Fibroblast of pulmonary artery (primary cell): ENCODE results near the gene CNPY2.

Experiments
- DNase-seq: peaks from one replicate; pipeline ENCODE4 v3.0.0-alpha.2; 2010; ENCODE audit warnings: low read depth
- H3K4me3 ChIP-seq: replicated peaks from 2 replicates; pipeline ENCODE4 v1.5.1; 2011; ENCODE audit warnings: low read depth, mild to moderate bottlenecking, control low read depth, low read length, moderate library complexity
- CTCF ChIP-seq: IDR thresholded peaks from 2 replicates; pipeline ENCODE4 v1.5.1; 2011; ENCODE audit warnings: mild to moderate bottlenecking, control low read depth, low read length, inconsistent platforms; ENCODE audit errors: missing control alignments

CNPY2 gene

DNA sequence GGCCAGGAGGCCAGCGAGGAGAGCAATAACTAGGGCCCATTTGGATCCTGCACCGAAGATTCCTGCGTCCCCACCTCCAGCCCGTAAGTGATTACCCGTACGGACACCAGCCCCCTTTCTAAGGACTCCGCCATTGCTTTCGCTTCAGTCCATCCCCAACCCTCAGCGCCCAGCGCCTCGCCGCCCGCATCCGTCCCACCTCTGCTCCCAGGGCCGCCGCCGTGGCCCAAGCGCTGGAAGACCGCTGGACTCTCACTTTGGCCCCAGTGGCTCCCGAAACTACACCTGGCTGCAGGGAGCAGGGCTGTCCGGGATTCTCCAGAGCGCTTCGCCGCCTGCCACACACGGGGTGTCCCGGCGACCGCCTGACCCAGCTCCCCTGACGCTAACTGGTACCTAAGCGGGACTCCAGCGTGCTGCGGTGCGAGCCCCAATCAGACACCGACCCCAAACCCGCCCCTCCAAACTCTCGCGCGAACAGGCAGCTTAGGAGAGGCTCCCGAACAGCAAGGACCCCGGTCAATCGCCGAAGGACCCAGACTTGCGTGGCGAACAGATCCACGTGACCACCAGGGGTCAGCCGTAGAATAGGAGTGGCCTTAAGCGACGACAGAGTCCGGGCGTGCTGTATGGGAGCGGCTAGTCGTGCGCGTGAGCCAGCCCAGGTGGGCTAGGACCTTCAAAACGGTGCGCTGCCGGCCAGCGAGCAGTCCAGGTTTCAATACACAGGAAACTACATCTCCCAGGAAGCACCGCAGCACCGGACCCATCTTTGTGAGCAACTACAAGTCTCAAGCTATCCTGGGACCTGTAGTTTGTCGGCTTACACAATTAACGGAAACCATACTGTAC lies at the start of gene CNPY2:
Gene CNPY2, minus strand, starts transcription at position 367 of the 852 bp plus-strand sequence. CDS start 771 bp downstream, outside the sequence.
- H3K4me3 ChIP-seq: peak within 1 kb of the TSS; percentile 93
- TF ChIP-seq CTCF: no peak
- DNase-seq: peak; percentile 98

DNA sequence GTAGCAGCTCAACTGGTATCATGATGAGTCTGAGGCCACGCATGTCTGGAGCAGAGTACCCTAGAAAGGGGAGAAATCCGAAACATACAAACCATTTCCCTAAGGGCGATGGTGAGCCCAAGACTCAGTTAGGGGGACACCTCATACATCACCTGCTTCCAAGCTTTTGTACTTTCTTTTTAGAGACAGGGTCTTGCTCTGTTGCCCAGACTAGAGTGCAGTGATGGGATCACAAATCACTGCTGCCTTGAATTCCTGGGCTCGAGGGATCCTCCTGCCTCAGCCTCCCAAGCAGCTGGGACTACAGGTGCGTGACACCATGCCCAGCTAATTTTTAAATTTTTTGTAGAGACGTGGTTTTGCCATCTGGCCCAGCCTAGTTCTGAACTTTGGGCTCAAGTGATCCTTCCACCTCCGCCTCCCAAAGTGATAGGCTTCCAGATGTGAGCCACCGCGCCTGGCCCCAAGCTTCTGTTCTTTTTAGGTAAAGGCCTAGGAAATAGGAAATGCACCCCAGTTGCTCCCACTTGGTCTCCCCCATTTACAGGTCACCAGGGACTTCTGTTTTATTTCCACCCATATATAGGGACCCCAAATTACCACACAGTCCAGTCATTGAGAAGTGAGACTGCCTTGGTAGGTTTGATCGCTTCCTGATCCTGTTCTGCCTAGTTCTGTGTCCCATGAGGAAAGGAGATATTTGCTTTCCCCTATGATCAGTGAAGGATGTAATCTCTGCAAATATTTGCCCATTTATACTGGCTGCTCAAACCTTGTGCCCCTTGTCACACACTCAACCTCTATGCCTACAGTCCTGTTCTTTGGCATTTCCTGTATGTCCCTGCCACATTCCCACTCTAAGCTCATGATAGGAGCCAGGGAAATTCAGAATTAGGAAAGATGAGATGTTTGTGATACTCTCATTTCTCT lies 46.6 kb upstream of the CNPY2 start, which contains the start of gene APOF:
Gene APOF, minus strand, starts transcription at position 728 of the 930 bp plus-strand sequence. Its CDS starts 112 bp downstream, at position 616.
- no peak for TF ChIP-seq CTCF
- H3K4me3 ChIP-seq: no peak within 1 kb of the TSS
- no peak for DNase-seq

- TF ChIP-seq CTCF: no peak
- H3K4me3 ChIP-seq: no peak overlapping the region
These were observed 45.8 kb upstream of the CNPY2 start for GRCh38 chr12:56361487-56362129.

DNA sequence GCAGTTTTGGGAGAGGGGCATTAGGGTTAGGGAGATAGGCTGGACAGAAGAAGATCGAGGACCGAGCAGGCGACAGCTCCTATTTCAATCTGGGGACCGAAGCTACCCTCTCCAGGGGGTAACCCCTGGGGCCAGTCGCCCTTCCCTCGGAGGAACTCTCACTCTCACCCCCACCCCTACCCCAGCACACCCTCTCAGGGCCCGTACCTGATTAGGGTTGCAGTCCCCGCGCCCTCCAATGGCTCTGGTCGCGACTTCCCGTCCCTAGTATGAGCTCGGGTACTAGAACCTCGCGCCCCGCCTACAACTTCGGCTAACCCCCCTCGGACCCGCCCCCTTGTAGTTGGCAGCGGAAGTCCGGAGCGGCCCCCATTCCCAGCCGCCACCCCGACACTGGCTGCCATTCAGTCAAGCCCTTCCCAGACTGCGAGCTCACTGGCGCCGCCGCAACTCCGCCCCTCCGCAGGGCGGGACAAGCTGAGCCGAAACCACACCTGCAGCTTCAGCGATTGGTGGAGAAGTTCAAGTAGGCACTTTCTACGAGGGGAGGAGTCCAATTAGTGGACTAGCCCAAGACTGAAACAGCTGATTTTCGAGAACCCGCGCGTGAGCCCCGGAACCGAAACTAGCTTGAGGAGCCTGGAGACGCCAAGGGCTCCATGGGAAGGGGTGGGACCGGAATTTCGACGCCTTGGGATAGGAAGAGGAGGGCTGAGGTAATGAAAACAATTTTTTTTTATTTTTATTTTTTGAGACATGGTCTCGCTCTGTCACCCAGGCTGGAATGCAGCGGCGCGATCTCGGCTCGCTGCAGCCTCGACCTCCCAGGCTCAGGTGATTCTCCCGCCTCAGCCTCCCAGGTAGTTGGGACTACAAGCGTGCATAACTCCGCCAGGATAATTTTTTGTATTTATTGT lies 44.3 kb upstream of the CNPY2 start, which contains the start of gene STAT2:
Gene STAT2, minus strand, starts transcription at position 257 of the 917 bp plus-strand sequence. CDS start 3,536 bp downstream, outside the sequence.
- DNase-seq: peak; percentile 100
- H3K4me3 ChIP-seq: peak within 1 kb of the TSS; percentile 99
- TF ChIP-seq CTCF: no peak

More at GRCh38 chr12:56361487-56362129, 45.8 kb upstream of the CNPY2 start:
- no peak for DNase-seq

DNA sequence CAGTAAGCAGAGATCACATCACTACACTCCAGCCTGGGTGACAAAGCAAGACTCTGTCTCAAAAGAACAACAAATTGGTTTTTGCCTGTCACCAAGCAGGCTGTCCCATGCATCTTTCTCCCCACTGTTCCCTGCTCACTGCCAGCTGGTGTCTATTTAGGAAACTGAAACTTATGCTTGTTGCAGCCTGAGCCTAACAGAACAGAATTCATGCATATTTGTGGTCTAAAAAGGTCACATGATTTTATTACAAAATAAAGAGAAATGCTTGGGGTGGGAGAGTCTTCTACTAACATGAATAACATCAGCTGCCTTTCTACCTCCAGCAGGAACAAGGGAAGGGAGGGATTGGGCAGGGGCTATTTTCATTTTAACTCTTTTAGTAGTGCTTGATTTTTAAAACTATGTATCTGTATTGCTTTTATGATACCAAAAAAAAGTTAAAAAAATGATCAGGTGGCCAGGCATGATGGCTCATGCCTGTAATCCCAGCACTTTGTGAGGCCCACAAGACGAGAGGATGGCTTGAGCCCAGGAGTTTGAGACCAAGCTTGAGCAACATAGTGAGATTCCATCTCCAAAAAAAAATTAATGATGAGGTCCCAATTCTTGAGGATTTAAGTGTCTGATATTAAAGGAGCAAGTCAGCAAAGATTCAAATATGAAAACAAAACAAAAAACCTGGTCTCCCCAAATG lies 43.2 kb upstream of the CNPY2 start:
- peak; percentile 83 for DNase-seq
- TF ChIP-seq CTCF: no peak
- H3K4me3 ChIP-seq: peak overlapping the region; percentile 99
